IPS-18c (cell line): ENCODE results near the gene SYT15.
"Not testable (repeated sequence)": the region's sequence is repeated elsewhere in the genome, so short reads cannot be mapped to it uniquely, and the experiment has no call there.

Experiments used
- H3K4me3 ChIP-seq: 2 replicates; pipeline ENCODE4 v1.7.0; 2013; ENCODE audit warnings: low read depth, mild to moderate bottlenecking, low read length, moderate library complexity; ENCODE audit not compliant: insufficient read depth
- H3K9me3 ChIP-seq: one replicate; pipeline ENCODE4 v1.6.1; 2013; ENCODE audit warnings: mild to moderate bottlenecking, low read length, moderate library complexity; ENCODE audit not compliant: control insufficient read depth, insufficient read depth

The SYT15 gene

GRCh38 chr10:46572765-46573164 lies 6.2 kb upstream of the SYT15 start:
- H3K9me3 ChIP-seq = not testable (repeated sequence)

GRCh38 chr10:46573314-46573713 lies 5.6 kb upstream of the SYT15 start:
- not testable (repeated sequence) for H3K4me3 ChIP-seq, H3K9me3 ChIP-seq

More at GRCh38 chr10:46572765-46573164, 6.2 kb upstream of the SYT15 start:
- H3K4me3 ChIP-seq = not testable (repeated sequence)

- not testable (repeated sequence) for H3K9me3 ChIP-seq, H3K4me3 ChIP-seq
Observed at GRCh38 chr10:46573884-46574283, 5.0 kb upstream of the SYT15 start.

GRCh38 chr10:46577624-46578473 lies 1.1 kb upstream of the SYT15 start:
- not testable (repeated sequence) for H3K4me3 ChIP-seq, H3K9me3 ChIP-seq

- not testable (repeated sequence) for H3K9me3 ChIP-seq, H3K4me3 ChIP-seq
Observed at GRCh38 chr10:46579378-46579777, 450 bp downstream of the SYT15 start.

- H3K4me3 ChIP-seq, H3K9me3 ChIP-seq: not testable (repeated sequence)
Observed at GRCh38 chr10:46581997-46582396, 3.1 kb downstream of the SYT15 start.

GRCh38 chr10:46582568-46582967 lies 3.6 kb downstream of the SYT15 start:
- H3K4me3 ChIP-seq, H3K9me3 ChIP-seq: not testable (repeated sequence)

GRCh38 chr10:46584196-46584595 lies 5.3 kb downstream of the SYT15 start:
- H3K4me3 ChIP-seq, H3K9me3 ChIP-seq: not testable (repeated sequence)

GRCh38 chr10:46585246-46585645 lies 6.3 kb downstream of the SYT15 start:
- not testable (repeated sequence) for H3K9me3 ChIP-seq, H3K4me3 ChIP-seq

- not testable (repeated sequence) for H3K4me3 ChIP-seq
Observed at GRCh38 chr10:46587546-46587945, 8.6 kb downstream of the SYT15 start.

GRCh38 chr10:46588221-46588620 lies 9.3 kb downstream of the SYT15 start:
- H3K9me3 ChIP-seq, H3K4me3 ChIP-seq: not testable (repeated sequence)

More at GRCh38 chr10:46587546-46587945, 8.6 kb downstream of the SYT15 start:
- not testable (repeated sequence) for H3K9me3 ChIP-seq

- H3K9me3 ChIP-seq, H3K4me3 ChIP-seq: not testable (repeated sequence)
Observed at GRCh38 chr10:46589589-46589988, 10.7 kb downstream of the SYT15 start.

GRCh38 chr10:46591053-46591452 lies 12.1 kb downstream of the SYT15 start:
- H3K4me3 ChIP-seq, H3K9me3 ChIP-seq: not testable (repeated sequence)

- H3K4me3 ChIP-seq, H3K9me3 ChIP-seq: not testable (repeated sequence)
Observed at GRCh38 chr10:46593307-46593706, 14.4 kb downstream of the SYT15 start.

GRCh38 chr10:46594453-46595063 lies 15.6 kb downstream of the SYT15 start:
- not testable (repeated sequence) for H3K9me3 ChIP-seq, H3K4me3 ChIP-seq

GRCh38 chr10:46596570-46596969 lies 17.6 kb downstream of the SYT15 start:
- H3K4me3 ChIP-seq, H3K9me3 ChIP-seq: not testable (repeated sequence)

- not testable (repeated sequence) for H3K9me3 ChIP-seq
- H3K4me3 ChIP-seq = peak overlapping the region; percentile 38; the same call in 1 of the 2 replicates
Observed at GRCh38 chr10:46597616-46598246, 18.8 kb downstream of the SYT15 start.

- not testable (repeated sequence) for H3K9me3 ChIP-seq, H3K4me3 ChIP-seq
Observed at GRCh38 chr10:46600516-46600915, 21.6 kb downstream of the SYT15 start.
